Hepatocyte (in vitro differentiated cells): ENCODE results near the gene DLG2. TPM values are rescaled to one million over a fixed set of nuclear protein-coding genes. Genes with fewer than 3 reads are reported as not detected.
"Not testable (repeated sequence)": the region's sequence is repeated elsewhere in the genome, so short reads cannot be mapped to it uniquely, and the experiment has no call there.

ENCODE experiments used
- DNase-seq: peaks from one replicate; pipeline ENCODE4 v3.0.0-alpha.2; 2016; ENCODE audit warnings: low spot score
- H2AFZ ChIP-seq: fragments of 200-600 bp; sonication (generic); 2 replicates; pipeline ENCODE4 v1.6.0; 2016; ENCODE audit warnings: antibody characterized with exemption, mild to moderate bottlenecking
- H3K27ac ChIP-seq: fragments of 200-600 bp; sonication (generic); 2 replicates; pipeline ENCODE4 v1.5.1; 2016; ENCODE audit warnings: mild to moderate bottlenecking
- H3K27me3 ChIP-seq: fragments of 200-600 bp; sonication (generic); 2 replicates; pipeline ENCODE4 v1.6.1; 2016
- H3K36me3 ChIP-seq: fragments of 200-600 bp; sonication (generic); replicated peaks from 2 replicates; pipeline ENCODE4 v1.5.1; 2016; ENCODE audit warnings: low read depth; ENCODE audit not compliant: insufficient read depth
- H3K4me1 ChIP-seq: fragments of 200-600 bp; sonication (generic); 2 replicates; pipeline ENCODE4 v1.5.1; 2016; ENCODE audit warnings: mild to moderate bottlenecking, moderate library complexity; ENCODE audit not compliant: insufficient read depth
- H3K4me2 ChIP-seq: fragments of 200-600 bp; sonication (generic); 2 replicates; pipeline ENCODE4 v1.6.0; 2016
- H3K4me3 ChIP-seq: fragments of 200-600 bp; sonication (generic); 2 replicates; pipeline ENCODE4 v1.5.1; 2016; ENCODE audit warnings: mild to moderate bottlenecking
- H3K79me2 ChIP-seq: fragments of 200-600 bp; sonication (generic); 2 replicates; pipeline ENCODE4 v1.6.0; 2017; ENCODE audit warnings: mild to moderate bottlenecking
- H3K9me2 ChIP-seq: fragments of 200-600 bp; sonication (generic); replicated peaks from 2 replicates; pipeline ENCODE4 v1.6.0; 2017; ENCODE audit warnings: mild to moderate bottlenecking; ENCODE audit not compliant: insufficient read depth
- H3K9me3 ChIP-seq: fragments of 200-600 bp; sonication (generic); 2 replicates; pipeline ENCODE4 v1.5.1; 2016; ENCODE audit warnings: low read depth, mild to moderate bottlenecking
- H4K20me1 ChIP-seq: fragments of 200-600 bp; sonication (generic); 2 replicates; pipeline ENCODE4 v1.6.0; 2016; ENCODE audit warnings: mild to moderate bottlenecking; ENCODE audit not compliant: insufficient read depth, poor library complexity, severe bottlenecking
- EZH2 ChIP-seq: fragments of 200-600 bp; sonication (generic); IDR thresholded peaks from 2 replicates; pipeline ENCODE4 v1.6.1; 2016; ENCODE audit warnings: antibody characterized with exemption, mild to moderate bottlenecking, borderline replicate concordance
- EZH2phosphoT487 ChIP-seq: fragments of 200-600 bp; sonication (generic); IDR thresholded peaks from one replicate; pipeline ENCODE4 v1.6.1; 2018; ENCODE audit warnings: antibody characterized with exemption, mild to moderate bottlenecking, low read depth, moderate library complexity; ENCODE audit not compliant: unreplicated experiment, severe bottlenecking
- WGBS: methylation state at CpG from one replicate; pipeline ENCODE4 v1.1.6; 2016; ENCODE audit warnings: low lambda C conversion rate; ENCODE audit errors: missing lambda C conversion rate; 5-methylcytosine and 5-hydroxymethylcytosine counted together
- polyA plus RNA-seq: library from polyadenylated mRNA; unstranded; fragments of >200 nt; fragmentation: Nextera tagmentation; extraction: Ambion mirVana; gene quantifications from 2 replicates; pipeline ENCODE4 v1.2.1, GENCODE V29; 2016
- total RNA-seq: library from RNA; depleted of rRNA; stranded (reverse); fragments of >200 nt; gene quantifications from 2 replicates; pipeline ENCODE4 v1.2.3, GENCODE V29; 2014
- TF ChIP-seq, protein P1 (sequence below): fragments of 200-600 bp; sonication (generic); IDR thresholded peaks from 2 replicates; pipeline ENCODE4 v1.5.1; 2016; ENCODE audit warnings: antibody characterized with exemption, mild to moderate bottlenecking; ENCODE audit not compliant: poor library complexity

DLG2 gene
- total and polyA plus RNA-seq, 2 experiments from 2014 or later = 2.6 to 6.8 TPM

DNA sequence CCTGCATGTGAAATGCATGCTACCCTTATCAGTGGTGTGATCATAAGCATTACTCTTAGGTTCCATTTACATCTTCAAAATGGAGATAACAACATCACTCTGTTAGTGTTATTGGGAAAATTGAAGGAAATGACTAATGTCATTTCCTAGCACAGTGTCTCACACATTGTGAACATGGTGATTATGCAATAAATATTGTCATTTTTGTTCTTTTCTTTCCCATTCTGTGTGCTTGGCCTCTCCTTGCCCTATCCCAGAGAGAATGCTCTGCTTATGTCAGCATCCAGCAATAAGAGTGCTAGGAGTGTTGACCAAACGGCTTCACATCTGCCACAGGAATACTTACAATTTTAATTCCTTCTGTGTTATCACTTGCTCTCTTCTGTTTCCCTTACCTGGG is 1316.9 kb downstream of the DLG2 start:
- H3K4me2 ChIP-seq = no peak overlapping the region
- TF ChIP-seq EZH2phosphoT487 (no peak), EZH2 (no peak)
- TF ChIP-seq, protein P1, sequence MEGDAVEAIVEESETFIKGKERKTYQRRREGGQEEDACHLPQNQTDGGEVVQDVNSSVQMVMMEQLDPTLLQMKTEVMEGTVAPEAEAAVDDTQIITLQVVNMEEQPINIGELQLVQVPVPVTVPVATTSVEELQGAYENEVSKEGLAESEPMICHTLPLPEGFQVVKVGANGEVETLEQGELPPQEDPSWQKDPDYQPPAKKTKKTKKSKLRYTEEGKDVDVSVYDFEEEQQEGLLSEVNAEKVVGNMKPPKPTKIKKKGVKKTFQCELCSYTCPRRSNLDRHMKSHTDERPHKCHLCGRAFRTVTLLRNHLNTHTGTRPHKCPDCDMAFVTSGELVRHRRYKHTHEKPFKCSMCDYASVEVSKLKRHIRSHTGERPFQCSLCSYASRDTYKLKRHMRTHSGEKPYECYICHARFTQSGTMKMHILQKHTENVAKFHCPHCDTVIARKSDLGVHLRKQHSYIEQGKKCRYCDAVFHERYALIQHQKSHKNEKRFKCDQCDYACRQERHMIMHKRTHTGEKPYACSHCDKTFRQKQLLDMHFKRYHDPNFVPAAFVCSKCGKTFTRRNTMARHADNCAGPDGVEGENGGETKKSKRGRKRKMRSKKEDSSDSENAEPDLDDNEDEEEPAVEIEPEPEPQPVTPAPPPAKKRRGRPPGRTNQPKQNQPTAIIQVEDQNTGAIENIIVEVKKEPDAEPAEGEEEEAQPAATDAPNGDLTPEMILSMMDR = no peak
- H3K9me3 ChIP-seq = no peaks in the 10 kb centered on the region
- no peaks in the 10 kb centered on the region for H3K36me3 ChIP-seq
- H3K4me1 ChIP-seq = no peaks in the 10 kb centered on the region
- H3K27ac ChIP-seq = no peak overlapping the region
- H3K27me3 ChIP-seq = no peaks in the 10 kb centered on the region
- WGBS = 93% methylated on average over 1 of the region's 1 CpG
- H3K9me2 ChIP-seq = no peaks in the 10 kb centered on the region
- no peak overlapping the region for H2AFZ ChIP-seq
- no peaks in the 10 kb centered on the region for H4K20me1 ChIP-seq
- H3K4me3 ChIP-seq = no peak overlapping the region
- no peaks in the 10 kb centered on the region for H3K79me2 ChIP-seq
- DNase-seq = no peak

DNA sequence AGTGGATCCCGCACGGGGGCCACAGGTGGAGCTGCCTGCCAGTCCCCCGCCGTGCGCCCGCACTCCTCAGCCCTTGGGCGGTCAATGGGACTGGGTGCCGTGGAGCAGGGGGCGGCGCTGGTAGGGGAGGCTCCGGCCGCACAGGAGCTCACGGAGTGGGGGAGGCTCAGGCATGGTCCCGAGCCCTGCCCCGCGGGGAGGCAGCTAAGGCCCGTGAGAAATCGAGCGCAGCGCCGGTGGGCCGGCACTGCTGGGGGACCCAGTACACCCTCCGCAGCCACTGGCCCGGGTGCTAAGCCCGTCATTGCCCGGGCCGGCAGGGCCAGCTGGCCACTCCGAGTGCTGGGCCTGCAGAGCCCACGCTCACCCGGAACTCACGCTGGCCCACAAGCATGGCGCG is 1318.7 kb downstream of the DLG2 start:
- not testable (repeated sequence) for H3K27ac ChIP-seq, H2AFZ ChIP-seq, H3K4me3 ChIP-seq, H3K4me1 ChIP-seq, H3K27me3 ChIP-seq, H3K9me3 ChIP-seq, H4K20me1 ChIP-seq, H3K4me2 ChIP-seq, H3K79me2 ChIP-seq, H3K9me2 ChIP-seq, DNase-seq, H3K36me3 ChIP-seq
- WGBS = 97% methylated on average over 32 of the region's 33 CpGs

DNA sequence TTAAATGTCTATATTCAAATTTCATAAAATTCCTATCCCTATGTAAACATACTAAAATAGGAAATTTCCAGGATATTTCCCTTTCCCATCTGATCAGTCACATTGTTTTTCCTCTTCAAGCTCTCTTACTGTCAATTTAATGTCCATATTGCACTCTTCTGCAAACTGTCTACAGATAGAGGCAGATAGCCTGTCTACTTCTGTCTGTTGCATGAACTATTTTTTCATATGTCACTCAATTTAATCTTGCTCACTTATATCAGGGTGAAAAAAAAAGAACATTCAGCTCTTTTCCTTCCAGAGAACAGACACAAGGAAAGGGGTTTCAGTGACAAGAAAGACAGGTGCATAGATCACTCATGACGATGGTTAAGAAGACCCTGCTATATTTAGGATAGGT is 1327.1 kb downstream of the DLG2 start:
- Histone ChIP-seq H3K4me3 (no peak overlapping the region), H3K9me2 (no peaks in the 10 kb centered on the region), H3K9me3 (no peaks in the 10 kb centered on the region), H3K4me1 (no peaks in the 10 kb centered on the region), H3K27ac (no peak overlapping the region), H3K79me2 (no peaks in the 10 kb centered on the region), H3K27me3 (no peaks in the 10 kb centered on the region), H3K36me3 (no peaks in the 10 kb centered on the region), H3K4me2 (no peak overlapping the region), H4K20me1 (no peaks in the 10 kb centered on the region), H2AFZ (no peak overlapping the region)
- DNase-seq = no peak
- WGBS = 80% methylated on average over 1 of the region's 1 CpG
- TF ChIP-seq EZH2 (no peak), EZH2phosphoT487 (no peak)
- TF ChIP-seq, protein P1 = no peak

DNA sequence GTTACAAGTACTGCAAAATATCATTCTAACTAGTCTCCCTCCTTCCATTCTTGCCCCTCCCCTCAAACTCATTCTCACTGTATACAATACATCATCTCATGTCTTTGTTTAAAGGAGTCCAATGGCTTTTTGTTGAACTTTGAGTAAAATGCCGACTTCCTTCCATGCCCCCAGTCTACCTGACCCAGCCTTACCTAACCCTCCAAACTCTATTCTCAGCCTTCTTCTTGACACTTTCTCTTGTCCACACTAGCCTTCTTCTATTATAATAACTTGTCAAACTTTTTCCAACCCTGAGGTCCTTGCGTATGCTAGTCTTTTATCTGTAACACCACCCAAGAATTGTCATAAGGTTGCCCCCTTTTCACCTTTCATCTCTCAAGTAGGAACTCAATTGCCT is 1329.6 kb downstream of the DLG2 start:
- no peaks in the 10 kb centered on the region for H3K36me3 ChIP-seq

More for the DNA sequence above, 1329.6 kb downstream of the DLG2 start:
- Histone ChIP-seq H2AFZ (no peak overlapping the region), H3K27me3 (no peaks in the 10 kb centered on the region), H3K4me3 (no peak overlapping the region), H4K20me1 (no peaks in the 10 kb centered on the region), H3K79me2 (no peaks in the 10 kb centered on the region), H3K4me2 (no peak overlapping the region), H3K9me3 (no peaks in the 10 kb centered on the region), H3K27ac (no peak overlapping the region), H3K4me1 (no peaks in the 10 kb centered on the region), H3K9me2 (no peaks in the 10 kb centered on the region)
- DNase-seq = no peak
- 95% methylated on average over 2 of the region's 2 CpGs for WGBS
- TF ChIP-seq EZH2phosphoT487 (no peak), EZH2 (no peak)
- TF ChIP-seq, protein P1 = no peak
